CMK (cell line): ENCODE data around the gene TNFRSF6B.
A peak's percentile ranks its signal among the peaks of the same experiment; 100 is the strongest.

Experiments
- DNase-seq: peaks from one replicate; pipeline ENCODE4 v3.0.0-alpha.2; 2010; ENCODE audit warnings: low read depth

TNFRSF6B gene

DNA sequence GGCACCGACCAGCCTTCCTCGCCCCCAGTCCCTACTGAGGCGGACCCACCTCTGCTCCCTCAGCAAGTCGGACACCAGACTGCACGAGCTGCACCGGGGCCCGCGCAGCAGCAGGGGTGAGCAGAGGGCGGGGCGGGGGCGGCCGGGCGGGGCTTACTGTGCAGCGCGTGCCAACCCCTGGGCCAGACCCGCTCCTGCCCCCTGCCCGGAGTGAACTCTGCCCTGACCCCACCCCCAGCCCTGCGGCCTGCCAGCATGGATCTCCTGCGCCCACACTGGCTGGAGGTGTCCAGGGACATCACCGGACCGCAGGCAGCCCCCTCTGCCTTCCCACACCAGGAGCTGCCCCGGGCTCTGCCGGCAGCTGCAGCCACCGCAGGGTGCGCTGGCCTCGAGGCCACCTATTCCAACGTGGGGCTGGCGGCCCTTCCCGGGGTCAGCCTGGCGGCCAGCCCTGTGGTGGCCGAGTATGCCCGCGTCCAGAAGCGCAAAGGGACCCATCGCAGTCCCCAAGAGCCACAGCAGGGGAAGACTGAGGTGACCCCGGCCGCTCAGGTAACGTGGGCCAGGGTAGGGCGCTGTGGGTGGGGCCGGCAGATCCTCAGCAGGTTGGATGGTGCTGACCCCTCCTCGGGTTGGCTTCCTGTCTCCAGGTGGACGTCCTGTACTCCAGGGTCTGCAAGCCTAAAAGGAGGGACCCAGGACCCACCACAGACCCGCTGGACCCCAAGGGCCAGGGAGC lies 41.7 kb downstream of the TNFRSF6B start:
- DNase-seq = no peak

DNA sequence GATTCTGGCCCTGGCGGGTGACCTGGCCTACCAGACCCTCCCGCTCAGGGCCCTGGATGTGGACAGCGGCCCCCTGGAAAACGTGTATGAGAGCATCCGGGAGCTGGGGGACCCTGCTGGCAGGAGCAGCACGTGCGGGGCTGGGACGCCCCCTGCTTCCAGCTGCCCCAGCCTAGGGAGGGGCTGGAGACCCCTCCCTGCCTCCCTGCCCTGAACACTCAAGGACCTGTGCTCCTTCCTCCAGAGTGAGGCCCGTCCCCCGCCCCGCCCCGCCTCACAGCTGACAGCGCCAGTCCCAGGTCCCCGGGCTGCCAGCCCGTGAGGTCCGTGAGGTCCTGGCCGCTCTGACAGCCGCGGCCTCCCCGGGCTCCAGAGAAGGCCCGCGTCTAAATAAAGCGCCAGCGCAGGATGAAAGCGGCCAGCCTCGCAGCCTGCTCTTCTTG lies 42.3 kb downstream of the TNFRSF6B start:
- no peak for DNase-seq

DNA sequence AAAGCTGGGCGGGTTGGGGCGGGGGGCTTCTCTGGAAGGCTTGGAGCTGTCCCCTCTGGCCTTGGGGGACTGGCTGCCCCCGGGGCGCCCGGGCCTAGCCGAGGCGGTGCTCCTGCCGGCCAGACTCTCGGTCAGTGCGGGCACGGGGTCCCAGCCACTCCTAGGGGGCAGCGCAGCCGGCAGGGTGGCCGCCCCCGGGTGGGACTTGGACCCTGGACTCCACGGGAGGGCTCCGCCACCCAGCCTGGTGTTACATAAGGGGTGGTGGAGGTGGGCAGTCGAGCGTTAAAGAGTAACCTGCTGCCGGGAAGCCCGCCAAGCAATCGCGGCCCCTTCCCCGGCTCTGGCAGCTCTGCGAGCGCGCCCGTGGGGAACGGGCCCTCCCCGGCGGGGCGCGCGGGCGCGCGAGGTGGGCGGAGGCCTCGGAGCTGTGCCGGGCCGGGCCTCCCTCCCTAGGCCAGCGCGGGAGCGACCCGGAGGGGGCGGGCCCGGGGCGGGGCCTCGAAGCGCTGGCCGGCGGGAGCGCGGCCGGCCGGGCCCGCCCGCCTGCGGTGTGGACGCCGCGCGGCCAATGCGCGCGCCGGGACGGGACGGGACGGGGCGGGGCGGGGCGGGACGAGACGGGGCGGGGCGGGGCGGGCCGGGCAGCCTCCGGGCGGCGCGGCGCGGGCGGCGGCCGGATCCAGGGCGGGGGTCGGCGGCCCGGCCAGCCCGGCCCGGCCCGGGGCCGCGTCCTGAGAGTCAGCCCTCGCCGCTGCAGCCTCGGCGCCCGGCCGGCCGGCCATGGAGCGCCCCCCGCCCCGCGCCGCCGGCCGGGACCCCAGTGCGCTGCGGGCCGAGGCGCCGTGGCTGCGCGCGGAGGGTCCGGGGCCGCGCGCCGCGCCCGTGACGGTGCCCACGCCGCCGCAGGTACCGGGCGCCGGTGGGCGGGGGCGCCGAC lies 42.9 kb downstream of the TNFRSF6B start, which contains the start of gene SLC2A4RG:
SLC2A4RG (plus strand) TSS at position 647 of the 940 bp plus-strand sequence; CDS start at position 784, 137 bp downstream.
- DNase-seq = peak; percentile 48

DNA sequence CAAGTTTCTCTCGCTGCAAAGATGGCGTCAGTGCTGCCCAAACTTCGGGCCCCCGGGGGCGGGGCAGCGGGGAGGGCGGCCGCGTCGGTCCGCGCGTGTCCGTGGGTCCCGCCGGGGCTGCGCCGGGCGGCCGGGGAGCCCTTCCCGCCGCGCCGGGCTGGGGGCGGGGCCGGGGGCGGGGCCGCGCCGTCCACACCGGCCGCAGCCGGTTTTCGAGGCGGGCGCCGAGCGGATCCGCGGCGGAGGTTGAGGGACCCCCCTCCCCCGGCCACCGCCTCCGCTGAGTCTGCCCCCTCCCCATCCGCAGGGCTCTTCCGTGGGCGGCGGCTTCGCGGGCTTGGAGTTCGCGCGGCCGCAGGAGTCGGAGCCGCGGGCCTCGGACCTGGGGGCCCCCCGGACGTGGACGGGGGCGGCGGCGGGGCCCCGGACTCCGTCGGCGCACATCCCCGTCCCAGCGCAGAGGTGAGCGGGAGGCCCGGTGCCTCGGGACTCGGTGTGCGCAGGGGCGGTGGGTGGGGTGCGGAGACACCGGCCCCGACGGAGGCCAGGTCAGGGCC lies 43.7 kb downstream of the TNFRSF6B start:
- peak; percentile 48 for DNase-seq

DNA sequence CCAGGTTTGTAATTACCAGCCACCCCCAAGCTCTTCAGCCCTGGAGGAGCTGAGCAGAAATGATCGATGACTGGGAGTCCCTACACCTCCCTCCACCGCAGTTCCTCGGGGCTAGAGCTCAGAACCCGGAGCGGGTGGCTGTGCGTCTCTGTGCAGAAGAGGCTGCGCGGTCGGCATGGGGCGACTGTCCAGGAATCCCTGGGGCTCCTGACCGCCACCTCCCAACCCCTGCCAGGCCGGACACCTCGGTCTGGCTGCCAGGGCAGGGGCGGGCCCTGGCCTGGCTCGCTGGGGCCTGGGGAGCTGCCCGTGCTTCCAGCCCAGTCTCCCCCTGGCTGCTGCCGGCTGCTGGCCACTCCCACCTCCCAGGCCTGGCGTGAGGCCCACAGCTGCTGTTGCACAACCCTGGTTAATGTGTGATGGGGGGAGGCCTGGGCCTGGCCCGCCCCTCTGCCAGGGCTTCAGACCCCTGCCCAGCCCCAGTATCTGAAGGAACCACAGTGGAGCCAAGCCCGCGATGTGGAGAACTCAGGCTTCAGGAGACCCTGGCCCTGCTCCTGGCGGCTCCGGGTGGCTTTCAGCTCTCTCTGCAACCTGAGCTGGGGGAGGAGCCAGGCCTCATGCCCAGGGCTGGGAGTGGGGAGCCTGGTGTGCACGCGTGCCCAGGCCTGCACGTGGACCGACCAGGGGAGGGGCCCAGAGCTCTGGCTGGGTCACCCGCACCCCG lies 44.3 kb downstream of the TNFRSF6B start:
- no peak for DNase-seq

DNA sequence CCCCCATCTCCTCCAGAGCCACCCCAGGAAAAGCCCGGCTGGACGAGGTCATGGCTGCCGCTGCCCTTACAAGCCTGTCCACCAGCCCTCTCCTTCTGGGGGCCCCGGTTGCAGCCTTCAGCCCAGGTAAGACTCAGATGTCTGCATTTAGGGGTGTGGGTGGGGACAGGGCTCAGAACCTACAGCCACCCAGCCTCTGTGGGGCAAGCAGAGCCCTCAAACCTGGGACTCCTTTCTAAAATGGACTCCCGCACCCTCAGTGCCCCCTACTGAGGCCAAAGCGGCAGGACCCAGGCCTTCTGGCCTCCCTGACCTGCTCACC lies 44.9 kb downstream of the TNFRSF6B start:
- DNase-seq = no peak

DNA sequence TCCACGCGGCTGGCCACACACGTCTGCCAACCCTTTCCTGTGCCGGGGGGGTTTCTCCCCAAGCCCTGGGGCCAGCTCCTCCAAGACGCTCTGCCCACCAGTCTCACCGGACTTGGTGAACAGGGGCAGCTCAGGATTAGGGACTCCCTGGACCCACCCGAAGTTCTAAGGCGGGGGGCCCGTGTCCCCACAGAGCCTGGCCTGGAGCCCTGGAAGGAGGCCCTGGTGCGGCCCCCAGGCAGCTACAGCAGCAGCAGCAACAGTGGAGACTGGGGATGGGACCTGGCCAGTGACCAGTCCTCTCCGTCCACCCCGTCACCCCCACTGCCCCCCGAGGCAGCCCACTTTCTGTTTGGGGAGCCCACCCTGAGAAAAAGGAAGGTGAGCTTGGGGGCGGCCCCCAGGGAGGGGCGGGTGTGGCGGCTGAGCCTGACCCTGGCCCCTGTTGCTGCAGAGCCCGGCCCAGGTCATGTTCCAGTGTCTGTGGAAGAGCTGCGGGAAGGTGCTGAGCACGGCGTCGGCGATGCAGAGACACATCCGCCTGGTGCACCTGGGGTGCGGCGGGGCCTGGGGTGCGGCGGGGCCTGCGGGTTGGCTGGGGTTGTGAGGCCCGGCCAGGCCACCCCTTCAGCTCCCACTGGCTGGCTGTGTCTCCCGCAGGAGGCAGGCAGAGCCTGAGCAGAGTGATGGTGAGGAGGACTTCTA lies 45.4 kb downstream of the TNFRSF6B start:
- DNase-seq = no peak

DNA sequence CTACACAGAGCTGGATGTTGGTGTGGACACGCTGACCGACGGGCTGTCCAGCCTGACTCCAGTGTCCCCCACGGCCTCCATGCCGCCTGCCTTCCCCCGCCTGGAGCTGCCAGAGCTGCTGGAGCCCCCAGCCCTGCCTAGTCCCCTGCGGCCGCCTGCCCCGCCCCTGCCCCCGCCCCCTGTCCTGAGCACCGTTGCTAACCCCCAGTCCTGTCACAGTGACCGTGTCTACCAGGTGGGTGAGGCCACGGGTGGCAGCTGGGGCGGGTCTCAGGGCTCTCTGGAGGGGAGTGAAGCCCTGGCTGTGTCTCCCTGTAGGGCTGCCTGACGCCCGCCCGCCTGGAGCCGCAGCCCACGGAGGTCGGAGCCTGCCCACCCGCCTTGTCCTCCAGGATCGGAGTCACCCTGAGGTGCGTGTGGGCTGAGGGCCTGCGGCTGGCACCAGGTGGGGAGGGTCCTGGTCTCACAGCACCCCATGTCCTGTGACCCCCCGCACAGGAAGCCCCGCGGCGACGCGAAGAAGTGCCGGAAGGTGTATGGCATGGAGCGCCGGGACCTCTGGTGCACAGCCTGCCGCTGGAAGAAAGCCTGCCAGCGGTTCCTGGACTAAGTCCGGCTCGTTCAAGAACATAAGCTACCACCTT lies 46.1 kb downstream of the TNFRSF6B start:
- no peak for DNase-seq

DNA sequence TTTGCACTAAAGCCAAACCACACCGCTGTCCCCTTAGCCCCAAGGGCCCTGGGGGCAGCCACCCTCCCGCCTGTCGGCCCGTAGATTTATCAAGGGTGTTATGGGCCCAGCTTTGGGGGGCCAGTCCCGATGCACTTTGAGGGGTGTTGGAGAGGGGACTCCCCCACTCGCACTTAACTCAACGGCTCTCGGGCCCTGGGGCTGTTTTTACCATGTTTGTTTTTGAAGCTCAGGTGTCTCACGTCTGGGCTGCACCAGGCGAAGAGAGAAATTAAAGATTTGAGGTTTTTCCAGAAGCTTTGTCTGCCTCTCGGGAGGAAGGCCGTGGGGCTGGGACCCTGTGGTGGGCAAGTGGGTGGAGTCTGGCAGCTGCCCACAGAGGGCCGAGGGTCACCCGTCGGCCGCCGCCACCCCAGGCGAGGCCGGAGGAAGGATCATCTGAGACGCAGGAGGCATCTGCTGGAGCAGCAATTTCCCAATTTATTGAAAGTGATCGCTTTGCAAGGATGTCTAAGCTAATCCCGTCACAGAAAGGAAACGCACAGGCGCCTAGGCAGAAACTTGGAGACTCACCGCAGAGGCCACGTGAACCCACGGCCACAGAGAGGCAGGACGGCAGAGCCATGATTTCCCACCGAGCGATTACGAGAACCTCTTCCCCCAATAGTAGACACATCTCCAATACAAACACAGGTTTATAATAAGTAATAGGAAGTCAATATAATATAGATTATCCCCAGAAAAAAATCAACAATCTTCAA lies 46.9 kb downstream of the TNFRSF6B start:
- no peak for DNase-seq

DNA sequence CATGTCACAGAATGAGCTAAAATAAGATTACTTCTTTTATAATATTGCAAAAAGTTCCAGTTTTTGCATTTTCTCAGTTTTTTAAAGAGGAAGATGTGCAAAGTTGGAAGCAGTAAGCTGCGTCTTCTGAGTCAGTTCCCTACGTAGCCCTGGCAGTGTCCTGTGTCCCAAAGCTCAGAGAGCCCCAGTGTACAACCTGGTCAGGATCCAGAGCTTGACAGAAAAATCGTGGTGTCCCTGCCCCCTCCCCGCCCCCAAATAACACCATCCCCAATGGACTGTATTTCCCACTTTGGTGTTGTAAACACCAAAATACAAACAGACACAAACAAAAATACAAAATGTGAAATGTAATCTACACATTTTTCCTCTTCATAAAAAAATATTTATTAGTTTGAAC lies 47.7 kb downstream of the TNFRSF6B start:
- no peak for DNase-seq

DNA sequence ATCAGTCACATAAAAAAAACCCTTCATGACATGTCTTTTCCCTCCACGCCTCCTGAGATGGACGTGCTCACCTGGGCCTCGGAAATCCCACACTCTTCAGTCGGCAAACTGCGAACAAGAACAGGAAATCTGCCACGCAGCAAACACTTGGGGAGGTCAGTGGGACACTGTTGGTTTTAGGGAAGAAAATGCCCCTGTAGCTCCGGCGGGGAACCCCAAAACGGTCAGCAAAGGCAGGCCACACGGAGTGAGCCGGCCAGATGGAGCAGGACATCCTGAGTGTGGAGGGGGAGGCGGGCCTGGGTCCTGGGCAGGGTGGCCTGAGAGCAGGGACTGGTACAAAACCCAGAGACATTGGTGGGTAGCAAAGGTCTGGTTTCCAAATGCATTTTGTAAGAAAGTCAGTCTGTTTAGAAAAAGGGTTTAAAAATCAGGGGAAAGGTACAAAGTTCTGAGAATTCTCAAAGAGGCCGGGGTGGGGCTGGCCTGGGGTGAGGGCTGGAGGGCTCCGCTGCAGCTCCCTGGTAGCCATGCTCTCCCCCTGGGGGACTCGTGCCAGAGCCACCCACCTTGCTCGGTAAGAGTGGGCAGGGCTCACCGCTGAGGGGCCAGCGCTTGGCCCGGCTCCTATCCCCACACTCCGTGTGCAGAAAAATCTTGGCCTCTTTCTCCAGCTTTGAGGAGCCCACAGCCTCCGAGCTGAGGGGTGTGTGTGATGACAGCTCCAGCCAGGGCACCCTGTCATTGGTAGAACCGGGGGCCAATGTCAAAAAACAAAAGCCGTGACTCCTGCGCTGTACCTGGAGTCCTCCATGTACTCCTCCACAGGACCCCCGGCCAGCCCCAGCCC lies 48.3 kb downstream of the TNFRSF6B start:
- DNase-seq = no peak

DNA sequence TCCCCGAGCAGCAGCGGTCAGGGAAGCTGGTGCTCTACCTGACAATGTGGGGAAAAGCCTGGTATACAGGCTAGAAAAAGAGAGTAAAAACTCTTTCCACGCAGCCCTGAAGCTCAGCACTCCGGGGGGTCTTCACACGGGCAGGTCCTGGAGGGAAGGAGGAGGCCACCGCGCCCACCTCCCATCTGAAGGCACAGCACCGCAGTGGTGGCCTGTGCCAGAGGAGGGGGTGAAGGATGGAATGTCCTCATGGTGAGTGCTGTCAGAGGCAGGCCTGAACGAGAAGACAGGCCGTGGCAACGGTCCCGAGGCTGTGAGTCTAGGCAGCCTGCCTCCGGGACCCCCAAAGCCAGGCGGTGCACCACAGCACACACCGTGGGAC lies 49.0 kb downstream of the TNFRSF6B start:
- no peak for DNase-seq

DNA sequence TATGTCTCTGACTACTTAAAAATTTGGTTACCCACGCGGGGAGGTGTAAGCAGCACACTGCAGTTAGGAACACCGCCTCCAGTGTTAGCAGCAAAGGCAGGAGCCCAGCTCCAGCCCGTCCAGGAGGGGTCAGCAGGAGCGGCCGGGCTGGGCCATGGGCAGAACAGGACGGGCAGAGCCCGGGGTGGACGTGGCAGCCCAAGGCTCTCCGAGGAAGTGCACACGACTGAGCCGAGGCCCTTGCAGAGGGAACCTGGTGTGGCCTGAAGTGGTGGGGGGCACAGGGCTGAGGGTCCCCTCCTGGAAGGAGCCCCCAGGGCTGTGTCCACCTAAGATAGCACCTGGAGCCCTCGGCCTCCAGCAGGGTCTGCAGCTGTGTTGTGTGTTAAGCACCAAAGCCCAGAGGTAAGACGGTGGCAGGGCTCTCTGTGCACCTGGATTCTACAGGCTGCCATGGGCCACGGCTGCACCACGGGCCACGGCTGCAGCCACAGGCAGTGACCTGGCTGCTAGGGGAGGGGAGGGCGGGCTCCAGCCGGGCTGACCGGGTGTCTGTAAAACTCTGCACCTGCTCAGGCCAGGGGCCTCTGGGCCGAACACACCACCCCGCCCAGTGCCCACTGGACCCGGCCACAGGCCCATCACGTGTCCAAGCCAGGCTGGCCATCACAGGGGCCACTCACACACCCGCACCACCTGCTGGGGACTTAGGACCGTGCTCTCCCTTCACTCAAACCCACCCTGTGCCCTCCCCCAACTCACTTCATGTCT lies 49.7 kb downstream of the TNFRSF6B start:
- no peak for DNase-seq

DNA sequence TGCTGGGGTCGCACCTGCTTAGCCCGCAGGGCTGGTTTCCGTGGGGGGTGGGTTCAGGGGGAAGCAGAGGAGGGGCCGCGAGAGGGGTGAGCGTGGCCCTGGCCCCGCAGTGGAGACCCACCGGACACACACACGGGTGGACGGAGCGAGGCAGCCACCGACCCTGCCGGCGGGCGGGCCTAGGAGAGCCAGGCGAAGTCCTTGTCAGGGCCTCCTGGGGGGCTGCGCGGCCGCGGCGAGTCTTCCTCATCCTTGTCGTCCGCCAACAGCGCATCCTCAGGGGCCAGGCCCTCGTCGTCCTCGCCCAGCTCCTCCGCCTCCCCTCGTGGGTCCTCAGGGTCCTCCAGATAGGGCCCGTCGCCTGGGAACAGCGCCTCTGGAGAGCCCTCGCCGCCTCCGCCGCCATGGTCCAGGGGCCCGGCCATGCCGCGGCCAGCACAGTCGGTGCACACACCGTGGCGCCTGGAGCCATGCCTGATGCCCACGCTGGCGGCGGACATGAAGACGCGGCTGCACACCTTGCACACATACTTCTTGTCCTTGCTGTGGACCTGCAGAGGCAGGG lies 50.4 kb downstream of the TNFRSF6B start:
- no peak for DNase-seq

DNA sequence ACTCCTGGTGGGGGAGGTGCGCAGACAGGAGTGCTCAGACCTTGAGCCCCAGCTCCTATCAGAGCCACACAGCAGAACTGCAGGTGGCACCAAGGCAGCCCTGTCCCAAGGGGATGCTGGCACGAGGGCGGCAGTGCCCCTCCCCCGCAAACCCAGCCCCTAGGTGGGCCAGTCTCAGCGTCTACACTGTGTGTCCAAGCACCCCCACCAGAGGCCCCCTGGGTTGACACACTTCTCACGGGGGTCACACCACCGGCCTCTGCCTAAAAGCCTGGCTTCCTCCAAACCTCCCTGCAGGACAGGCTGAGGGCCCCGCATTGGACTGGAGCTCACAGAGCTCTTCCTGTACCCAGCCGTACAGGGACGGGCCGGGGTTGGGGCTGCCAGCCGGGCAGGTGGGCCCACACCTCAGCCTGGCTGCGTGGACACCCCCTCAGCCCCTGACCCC lies 51.2 kb downstream of the TNFRSF6B start:
- DNase-seq = no peak
